Activated CD4-positive, alpha-beta T cell treated with anti-CD3 and anti-CD28 coated beads, Interleukin-2, amount 50 U/mL, for 48 hours (primary cell): Measurements from ENCODE around the gene PRKAR1B.

Source experiments
- DNase-seq, 2 experiments: peaks; one replicate each; pipeline ENCODE4 v3.0.0-alpha.2; 2020

PRKAR1B gene

DNA sequence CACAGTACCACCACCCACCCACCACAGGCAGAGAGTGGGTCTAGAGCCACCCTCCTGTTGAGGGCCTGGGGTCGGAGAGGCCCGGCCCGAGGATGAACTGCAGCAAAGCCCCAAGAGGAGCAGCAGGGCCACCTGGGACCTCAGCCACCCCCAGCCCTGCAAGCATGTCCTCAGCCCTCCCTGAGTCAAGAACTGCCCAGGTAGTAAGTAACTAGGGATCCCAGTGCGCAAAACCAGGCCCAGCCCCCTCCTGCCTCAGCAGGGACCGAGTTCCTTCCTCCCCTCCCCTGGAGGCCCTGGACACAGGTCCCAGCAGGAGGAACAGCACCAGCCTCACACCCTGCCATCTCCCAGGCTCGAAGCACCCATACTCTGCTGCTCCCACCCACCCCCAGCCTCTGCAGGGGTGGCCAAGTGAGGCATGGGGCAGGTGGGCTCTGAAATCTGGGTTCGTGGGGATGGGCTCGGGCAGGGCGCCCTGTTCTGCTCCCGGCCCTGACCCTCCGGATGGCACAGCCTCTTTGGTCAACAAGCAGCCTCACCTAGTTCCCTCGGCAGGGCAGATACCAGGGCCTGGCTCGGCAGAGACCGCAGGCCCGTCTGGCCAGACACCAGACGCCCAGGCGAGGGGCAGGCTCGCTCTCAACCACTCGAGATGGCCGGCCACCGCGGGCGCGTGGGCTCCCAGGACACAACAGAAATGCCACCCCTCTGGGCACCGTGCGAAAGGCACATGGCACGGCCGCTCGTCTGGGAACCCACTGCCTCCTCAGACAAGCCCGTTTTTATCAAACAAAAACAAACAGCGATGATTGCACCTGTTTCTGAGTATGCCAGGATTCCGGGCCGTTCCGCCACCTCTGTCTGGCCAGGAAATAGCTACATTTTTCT, 222.6 kb downstream of the PRKAR1B start:
- DNase-seq, result no peak

DNA sequence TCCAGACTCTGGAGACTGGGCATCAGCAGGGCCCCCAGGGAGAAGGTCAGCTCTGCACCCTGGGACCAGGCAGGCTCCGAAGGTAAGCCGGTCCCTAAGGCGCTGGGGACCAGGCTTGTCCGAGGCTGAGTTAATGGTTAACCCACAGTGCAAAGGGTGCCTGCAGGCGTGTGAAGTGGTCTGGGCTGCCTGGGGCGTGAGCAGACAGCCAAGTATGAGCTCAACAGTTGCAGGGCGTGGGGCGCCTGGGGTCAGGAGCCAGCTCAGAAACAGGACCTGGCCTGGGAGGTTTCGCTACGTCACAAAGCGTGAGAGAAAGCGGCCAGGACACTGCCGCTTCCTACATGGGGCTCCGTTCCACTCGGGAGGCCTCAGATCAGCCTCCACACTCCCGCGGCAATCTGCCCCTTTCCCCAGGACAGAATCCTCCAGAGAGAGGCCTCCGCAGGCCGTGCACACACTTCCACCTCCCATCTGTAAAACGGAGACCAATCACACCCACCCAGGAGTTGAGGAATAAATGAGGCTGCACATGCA, 223.4 kb downstream of the PRKAR1B start:
- no peak for DNase-seq

DNA sequence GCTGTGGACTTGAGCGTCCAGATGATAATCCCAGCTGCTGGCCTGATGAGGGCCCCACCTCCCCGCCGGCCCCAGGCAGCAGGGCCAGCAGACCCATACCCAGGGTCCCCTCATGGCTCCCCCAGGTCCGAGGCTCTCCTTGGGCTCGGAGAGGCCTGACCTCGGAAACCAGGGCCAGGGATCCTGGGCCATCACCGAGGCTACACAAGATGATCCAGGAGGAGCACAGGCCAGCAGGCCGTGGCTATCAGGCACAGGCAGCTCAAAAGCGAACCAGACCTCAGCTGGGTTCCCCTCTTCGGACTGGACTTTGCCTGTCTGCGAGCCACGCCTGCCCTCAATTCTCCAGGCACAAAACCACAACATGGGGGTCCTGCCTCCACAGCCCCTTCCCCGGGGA, 224.8 kb downstream of the PRKAR1B start:
- DNase-seq, result no peak

DNA sequence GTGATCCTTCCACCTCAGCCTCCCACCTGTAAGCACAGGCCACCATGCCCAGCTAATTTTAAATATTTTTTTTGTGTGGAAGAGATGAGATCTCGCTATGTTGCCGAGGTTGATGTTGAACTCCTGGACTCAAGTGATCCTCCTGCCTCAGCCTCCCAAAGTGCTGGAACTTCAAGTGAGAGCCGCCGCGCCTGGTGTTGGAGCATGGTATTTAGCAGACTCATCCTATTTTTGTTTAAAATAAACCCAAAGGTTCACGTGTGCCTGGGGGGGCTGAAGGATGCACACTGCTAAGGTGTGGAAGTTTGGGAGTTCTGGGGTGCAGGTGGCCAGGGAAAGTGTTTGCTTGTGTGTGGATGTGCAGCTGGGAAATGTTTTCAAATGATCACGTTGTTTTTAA, 225.6 kb downstream of the PRKAR1B start:
- no peak for DNase-seq

DNA sequence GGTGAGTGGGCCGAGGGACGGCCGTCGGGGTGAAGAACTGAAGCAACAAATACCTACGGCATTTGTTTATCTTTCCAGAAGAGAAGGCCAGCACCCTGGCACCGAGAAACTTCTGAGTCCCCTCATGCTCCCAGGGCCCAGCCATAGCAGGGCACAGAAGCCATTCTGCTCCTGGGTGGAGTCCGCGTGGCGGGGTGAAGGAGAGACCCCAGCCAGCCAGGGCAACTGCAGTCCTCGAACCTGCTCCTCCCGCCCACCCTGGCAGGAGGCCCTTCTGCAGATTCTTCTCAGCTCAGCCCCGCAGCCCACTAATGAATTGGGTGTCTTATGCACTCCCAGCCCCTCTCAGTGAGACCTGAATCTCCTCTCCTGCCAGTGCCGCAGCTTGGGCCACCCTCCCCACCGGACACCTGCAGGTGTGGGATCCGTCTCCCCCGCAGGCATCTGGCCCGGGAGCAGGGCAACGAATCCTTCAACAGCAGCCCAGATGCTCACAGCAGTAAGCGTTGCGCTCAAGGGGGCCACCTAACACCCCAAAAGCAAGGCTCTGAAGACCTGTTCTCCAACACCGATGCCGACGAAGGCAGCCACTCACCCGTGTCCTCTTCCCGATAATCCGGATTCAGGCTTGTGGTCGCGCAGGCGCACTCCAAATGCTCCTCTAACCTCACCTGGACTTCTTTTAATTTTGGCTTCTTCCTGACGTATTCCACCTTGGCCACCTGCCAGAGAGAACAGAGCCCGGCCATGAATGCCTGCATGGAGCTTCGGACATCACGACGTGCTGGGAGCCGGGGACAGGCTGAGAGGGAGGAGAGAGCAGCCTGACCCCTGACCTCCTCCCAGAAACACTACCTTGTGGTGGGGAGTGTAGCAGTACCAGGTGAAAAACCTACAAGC, 226.3 kb downstream of the PRKAR1B start:
- DNase-seq, result no peak

DNA sequence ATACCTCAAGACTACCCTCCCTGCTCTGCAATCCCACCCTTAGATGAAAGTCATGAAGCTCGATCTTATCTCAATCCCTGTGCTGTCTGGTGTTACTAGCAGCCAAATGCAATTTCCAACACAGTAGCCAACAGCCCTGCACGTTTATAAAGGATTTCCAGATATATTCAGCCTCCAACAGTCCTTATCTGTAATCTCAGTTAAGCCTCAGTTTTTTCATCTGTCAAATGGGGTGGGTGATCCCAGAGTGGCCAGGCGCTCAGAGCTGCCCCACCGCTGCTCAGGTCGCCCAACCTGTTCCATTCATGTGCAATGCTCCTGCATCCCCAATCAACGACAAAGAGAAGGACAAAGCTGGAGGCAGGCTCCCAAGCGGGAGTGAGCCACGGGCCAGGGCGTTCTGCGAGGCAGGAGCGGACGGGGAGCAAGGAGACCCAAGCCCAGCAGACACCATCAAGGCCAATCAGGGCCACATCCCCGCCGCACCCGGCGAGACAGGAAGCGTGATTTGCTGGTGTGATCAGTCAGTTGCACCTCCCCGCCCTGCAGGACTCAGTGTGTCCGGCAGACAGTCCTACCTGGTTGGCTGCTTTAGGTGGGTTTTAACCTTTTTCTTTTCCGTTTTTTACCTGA, 227.1 kb downstream of the PRKAR1B start:
- no peak for DNase-seq
